OCI-LY1 (cell line): ENCODE measurements around the gene RGL4.

Experiments
- H2AFZ ChIP-seq: fragments of 200-600 bp; sonication (generic), shearing (Covaris generic); 2 replicates; pipeline ENCODE4 v1.6.0; 2014; ENCODE audit warnings: antibody characterized with exemption, mild to moderate bottlenecking, low read length
- H3F3A ChIP-seq: fragments of 200-600 bp; sonication (generic), shearing (Covaris generic); 2 replicates; pipeline ENCODE4 v1.6.0; 2014; ENCODE audit warnings: mild to moderate bottlenecking, antibody characterized with exemption, low read length, moderate library complexity; ENCODE audit not compliant: insufficient read depth
- H3K27ac ChIP-seq: fragments of 200-600 bp; sonication (generic); 2 replicates; pipeline ENCODE4 v1.5.1; 2014; ENCODE audit warnings: low read length, mixed run types, mild to moderate bottlenecking, low read depth; ENCODE audit not compliant: poor library complexity, severe bottlenecking
- H3K27me3 ChIP-seq: fragments of 200-600 bp; sonication (generic); 2 replicates; pipeline ENCODE4 v1.6.0; 2014; ENCODE audit warnings: antibody characterized with exemption, mild to moderate bottlenecking, low read length, moderate library complexity; ENCODE audit not compliant: insufficient read depth
- H3K36me3 ChIP-seq: fragments of 200-600 bp; sonication (generic); 2 replicates; pipeline ENCODE4 v1.6.1; 2014; ENCODE audit warnings: mild to moderate bottlenecking, antibody characterized with exemption, low read length, moderate library complexity, mixed read lengths; ENCODE audit not compliant: insufficient read depth
- H3K4me1 ChIP-seq: fragments of 200-600 bp; sonication (generic); 2 replicates; pipeline ENCODE4 v1.5.1; 2014; ENCODE audit warnings: mild to moderate bottlenecking, low read length, moderate library complexity; ENCODE audit not compliant: insufficient read depth, severe bottlenecking
- H3K4me2 ChIP-seq: fragments of 200-600 bp; sonication (generic), shearing (Covaris generic); 2 replicates; pipeline ENCODE4 v1.6.1; 2014; ENCODE audit warnings: low read length
- H3K4me3 ChIP-seq: fragments of 200-600 bp; sonication (generic); 2 replicates; pipeline ENCODE4 v1.5.1; 2014; ENCODE audit warnings: low read length, low read depth, mild to moderate bottlenecking, mixed read lengths; ENCODE audit not compliant: poor library complexity, severe bottlenecking
- H3K79me2 ChIP-seq: fragments of 200-600 bp; shearing (Covaris generic); 2 replicates; pipeline ENCODE4 v1.6.1; 2016; ENCODE audit warnings: mixed run types, low read length, mixed read lengths; ENCODE audit not compliant: insufficient read depth
- H3K9ac ChIP-seq: fragments of 200-600 bp; sonication (generic), shearing (Covaris generic); 2 replicates; pipeline ENCODE4 v1.6.1; 2014; ENCODE audit warnings: mild to moderate bottlenecking, low read length, mixed read lengths
- H3K9me2 ChIP-seq: fragments of 200-600 bp; sonication (generic), shearing (Covaris generic); 2 replicates; pipeline ENCODE4 v1.6.1; 2014; ENCODE audit warnings: low read depth, mild to moderate bottlenecking, low read length, mixed read lengths
- H3K9me3 ChIP-seq: fragments of 200-600 bp; shearing (Covaris generic); 2 replicates; pipeline ENCODE4 v1.6.1; 2014; ENCODE audit warnings: low read length, mixed read lengths
- H4K20me1 ChIP-seq: fragments of 200-600 bp; sonication (generic), shearing (Covaris generic); 2 replicates; pipeline ENCODE4 v1.6.0; 2016; ENCODE audit warnings: mild to moderate bottlenecking, low read length; ENCODE audit not compliant: insufficient read depth
- CTCF ChIP-seq: fragments of 200-600 bp; sonication (generic), shearing (Covaris generic); IDR thresholded peaks from 2 replicates; pipeline ENCODE4 v1.5.1; 2017; ENCODE audit warnings: mild to moderate bottlenecking, antibody characterized with exemption, low read length, moderate library complexity, mixed read lengths
- EZH2 ChIP-seq: fragments of 200-600 bp; sonication (generic), shearing (Covaris generic); IDR thresholded peaks from 2 replicates; pipeline ENCODE4 v1.8.0; 2017; ENCODE audit warnings: borderline replicate concordance, mixed run types, mild to moderate bottlenecking, antibody characterized with exemption, low read length, moderate library complexity, mixed read lengths

RGL4 gene

GRCh38 chr22:23744001-23744400 is 53.2 kb downstream of the RGL4 start:
- H3K4me3 ChIP-seq: no peak overlapping the region
- H3K9me3 ChIP-seq: no peaks in the 10 kb centered on the region
- no peaks in the 10 kb centered on the region; the same call in 1 of the 2 replicates for H3F3A ChIP-seq
- no peak overlapping the region for H3K9ac ChIP-seq
- no peak for TF ChIP-seq CTCF
- TF ChIP-seq EZH2: no peak
- H2AFZ ChIP-seq: no peak overlapping the region
- peaks cover 28% of the 10 kb centered on the region for H3K36me3 ChIP-seq
- H3K27ac ChIP-seq: no peak overlapping the region
- no peaks in the 10 kb centered on the region for H3K9me2 ChIP-seq
- H3K4me1 ChIP-seq: no peaks in the 10 kb centered on the region
- H3K27me3 ChIP-seq: no peaks in the 10 kb centered on the region
- no peaks in the 10 kb centered on the region for H4K20me1 ChIP-seq
- no peak overlapping the region for H3K4me2 ChIP-seq
- H3K79me2 ChIP-seq: no peaks in the 10 kb centered on the region

- no peak for TF ChIP-seq EZH2
- TF ChIP-seq CTCF: no peak
- no peaks in the 10 kb centered on the region for H3F3A ChIP-seq
These were observed 53.7 kb downstream of the RGL4 start for GRCh38 chr22:23744485-23744884.

GRCh38 chr22:23745791-23746190 is 55.0 kb downstream of the RGL4 start:
- Histone ChIP-seq H3K9me3 (no peaks in the 10 kb centered on the region), H4K20me1 (no peaks in the 10 kb centered on the region), H3K9ac (no peak overlapping the region), H3K4me1 (peaks cover 11% of the 10 kb centered on the region), H3K27me3 (no peaks in the 10 kb centered on the region), H2AFZ (no peak overlapping the region), H3K79me2 (no peaks in the 10 kb centered on the region), H3F3A (no peaks in the 10 kb centered on the region), H3K4me2 (no peak overlapping the region), H3K9me2 (no peaks in the 10 kb centered on the region), H3K36me3 (peaks cover 28% of the 10 kb centered on the region), H3K4me3 (no peak overlapping the region), H3K27ac (no peak overlapping the region)
- TF ChIP-seq EZH2: no peak
- no peak for TF ChIP-seq CTCF

More at GRCh38 chr22:23744485-23744884, 53.7 kb downstream of the RGL4 start:
- Histone ChIP-seq H2AFZ (no peak overlapping the region), H3K79me2 (no peaks in the 10 kb centered on the region), H3K27ac (no peak overlapping the region), H3K36me3 (peaks cover 28% of the 10 kb centered on the region), H4K20me1 (no peaks in the 10 kb centered on the region), H3K9me3 (no peaks in the 10 kb centered on the region), H3K9me2 (no peaks in the 10 kb centered on the region), H3K4me1 (no peaks in the 10 kb centered on the region), H3K9ac (no peak overlapping the region), H3K4me3 (no peak overlapping the region), H3K27me3 (no peaks in the 10 kb centered on the region), H3K4me2 (no peak overlapping the region)
